Measurements from ENCODE around the gene MADD.
A peak's percentile ranks its signal among the peaks of the same experiment; 100 is the strongest.

The MADD gene

DNA sequence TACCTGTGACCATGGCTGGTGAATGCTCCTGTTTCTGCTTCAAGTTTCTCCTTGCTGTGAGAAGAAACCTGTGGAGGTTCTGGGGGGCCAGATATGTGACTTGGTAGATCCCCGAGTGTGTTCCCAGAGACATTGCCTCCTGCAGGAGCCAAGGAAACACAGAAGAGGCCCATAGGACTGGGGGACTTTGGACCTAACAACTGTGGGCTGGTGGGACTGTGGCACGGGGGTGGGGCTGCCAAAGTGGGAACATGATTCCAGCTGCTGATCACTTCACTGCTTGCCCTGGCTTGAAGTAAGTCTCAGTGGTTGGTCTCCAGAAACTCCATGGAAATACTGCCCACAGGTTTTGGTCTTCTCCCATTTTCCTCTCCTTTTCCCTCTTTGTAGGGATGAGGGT, 16.3 kb upstream of the MADD start:
- no peak for DNase-seq

DNA sequence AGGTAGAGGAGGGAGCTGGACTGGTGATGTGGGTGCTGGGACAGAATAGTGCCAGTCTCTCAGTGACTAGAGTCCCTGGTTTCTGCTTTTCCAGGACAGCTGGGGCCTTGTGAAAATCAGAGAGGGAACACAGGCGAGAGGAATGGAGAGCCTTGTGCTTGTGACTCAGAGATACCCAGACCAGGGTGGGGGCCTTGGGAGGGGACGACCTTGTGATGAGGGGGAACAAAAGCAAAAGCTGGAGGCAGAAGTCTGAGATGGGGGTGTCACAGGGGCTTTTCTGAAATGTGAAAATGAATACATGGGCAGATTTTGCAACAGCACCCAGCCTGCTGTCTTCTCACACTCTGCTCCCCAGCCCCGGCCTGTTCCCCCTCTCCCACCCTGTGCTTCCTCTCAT, 15.5 kb upstream of the MADD start:
- DNase-seq, result no peak

DNA sequence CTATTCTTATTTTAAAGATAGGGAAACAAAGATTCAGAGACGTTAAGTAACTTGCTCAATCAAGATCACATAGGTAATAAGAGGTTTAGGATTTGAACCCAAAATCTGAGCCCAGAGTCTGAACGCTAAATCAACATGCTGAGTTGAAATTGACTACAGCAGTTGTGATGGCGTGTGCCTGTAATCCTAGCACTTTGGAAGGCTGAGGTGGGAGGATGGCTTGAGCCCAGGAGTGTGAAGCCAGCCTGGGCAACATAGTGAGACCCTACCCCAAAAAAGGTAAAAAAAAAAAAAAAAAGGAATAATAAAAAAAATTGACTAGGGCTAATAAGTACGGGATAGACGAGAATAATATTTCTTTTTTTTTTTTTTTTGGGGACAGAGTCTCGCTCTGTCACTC, 13.6 kb upstream of the MADD start:
- DNase-seq, result no peak

DNA sequence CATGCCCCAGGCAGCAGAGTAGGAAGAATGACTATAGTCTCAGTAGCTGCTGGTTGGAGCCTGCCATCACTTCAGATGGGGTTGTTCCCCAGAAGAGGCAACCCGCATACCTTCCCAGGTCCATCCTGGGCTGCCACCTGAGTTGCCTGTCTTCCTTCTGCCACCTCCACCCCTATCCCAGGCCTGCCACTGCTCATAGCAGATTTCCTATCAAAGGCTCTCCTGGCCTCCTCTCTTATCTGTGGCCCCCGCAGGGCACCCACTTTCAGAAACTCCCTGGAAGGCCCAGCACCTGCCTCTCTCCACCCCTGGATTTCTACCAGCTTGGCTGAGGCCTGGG, 12.8 kb upstream of the MADD start:
- no peak for DNase-seq

GRCh38 chr11:47257517-47258316, 12.2 kb upstream of the MADD start, which contains the start of gene NR1H3:
TSS of gene NR1H3 (plus strand) at chr11:47257996. CDS start at chr11:47259217, 1,221 bp downstream.
- no peak for DNase-seq

- no peak for DNase-seq
Measured at GRCh38 chr11:47258317-47258902, 11.5 kb upstream of the MADD start.

- DNase-seq, result no peak
Measured at GRCh38 chr11:47259232-47259977, 10.5 kb upstream of the MADD start.

- no peak for DNase-seq
Measured at GRCh38 chr11:47260366-47260765, 9.6 kb upstream of the MADD start.

GRCh38 chr11:47261291-47261800, 8.6 kb upstream of the MADD start:
- no peak for DNase-seq

- DNase-seq, result no peak
Measured at GRCh38 chr11:47264119-47264518, 5.8 kb upstream of the MADD start.

DNA sequence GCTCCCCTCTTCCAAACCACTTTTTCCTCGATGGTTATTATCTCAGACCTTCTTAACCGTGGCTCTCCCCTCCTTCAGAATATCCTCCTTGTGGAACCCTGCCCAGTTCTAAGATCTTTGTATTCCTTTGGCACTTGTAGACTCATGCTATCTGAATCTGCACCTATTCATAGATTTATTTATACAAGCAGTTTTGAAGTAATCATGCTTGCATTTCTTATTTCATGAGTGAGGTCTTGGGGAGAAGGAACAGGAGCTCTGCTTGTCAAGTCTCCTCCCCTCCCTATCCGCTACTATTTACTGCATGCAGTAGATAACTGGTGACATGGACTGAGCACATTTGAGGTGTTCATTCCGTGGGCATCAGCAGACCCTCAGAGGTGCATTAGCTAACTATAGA, 5.4 kb upstream of the MADD start:
- DNase-seq, result no peak

- DNase-seq, result no peak
Measured at GRCh38 chr11:47267876-47268275, 2.1 kb upstream of the MADD start.

DNA sequence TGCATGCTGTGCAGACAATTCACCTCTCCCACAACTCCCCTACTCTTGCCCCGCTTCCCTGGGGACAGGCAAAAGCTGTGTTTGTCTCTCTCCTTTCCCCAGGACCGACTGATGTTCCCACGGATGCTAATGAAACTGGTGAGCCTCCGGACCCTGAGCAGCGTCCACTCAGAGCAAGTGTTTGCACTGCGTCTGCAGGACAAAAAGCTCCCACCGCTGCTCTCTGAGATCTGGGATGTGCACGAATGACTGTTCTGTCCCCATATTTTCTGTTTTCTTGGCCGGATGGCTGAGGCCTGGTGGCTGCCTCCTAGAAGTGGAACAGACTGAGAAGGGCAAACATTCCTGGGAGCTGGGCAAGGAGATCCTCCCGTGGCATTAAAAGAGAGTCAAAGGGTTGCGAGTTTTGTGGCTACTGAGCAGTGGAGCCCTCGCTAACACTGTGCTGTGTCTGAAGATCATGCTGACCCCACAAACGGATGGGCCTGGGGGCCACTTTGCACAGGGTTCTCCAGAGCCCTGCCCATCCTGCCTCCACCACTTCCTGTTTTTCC, 1.4 kb upstream of the MADD start:
- no peak for DNase-seq

DNA sequence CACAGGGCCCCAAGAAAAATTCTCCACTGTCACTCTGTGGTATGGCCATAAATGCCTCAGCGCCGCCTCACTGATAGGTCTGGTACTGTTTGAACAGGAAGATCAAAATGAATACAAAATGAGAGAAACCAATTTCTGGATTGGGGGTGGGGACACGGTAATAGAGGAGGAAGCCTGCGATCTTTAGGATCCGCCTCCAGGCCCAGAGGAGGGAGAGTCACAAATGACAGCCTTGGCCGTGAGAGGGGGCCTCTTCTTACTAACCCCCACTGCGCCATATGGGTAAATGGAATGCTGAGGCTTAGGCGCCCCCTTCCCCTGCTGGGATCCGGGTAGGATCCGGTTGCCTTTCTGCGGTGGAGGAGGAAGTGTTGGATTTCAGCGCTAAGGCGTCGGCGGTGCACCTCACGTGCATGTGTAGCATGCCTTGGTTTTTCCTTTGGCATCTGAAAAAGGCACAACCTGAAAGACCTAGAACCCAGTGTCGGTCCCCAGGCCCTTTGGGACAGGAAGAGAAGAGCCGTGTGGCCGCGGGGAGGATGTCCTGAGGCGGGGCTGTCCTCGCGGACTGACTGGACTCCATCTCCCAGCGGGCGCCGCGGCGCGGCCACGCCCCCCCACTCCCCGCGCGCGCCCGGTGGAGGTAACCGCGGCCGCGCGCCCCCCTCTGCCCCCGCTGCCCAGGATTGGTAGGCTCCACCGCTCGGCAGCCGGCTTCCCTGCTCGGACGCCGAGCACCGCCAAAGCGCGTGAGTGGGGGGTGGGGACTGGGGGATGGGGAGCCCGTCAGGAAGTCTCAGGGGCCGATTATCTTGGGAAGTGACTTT, 718 bp upstream of the MADD start:
- peak; percentile 68 for DNase-seq

DNA sequence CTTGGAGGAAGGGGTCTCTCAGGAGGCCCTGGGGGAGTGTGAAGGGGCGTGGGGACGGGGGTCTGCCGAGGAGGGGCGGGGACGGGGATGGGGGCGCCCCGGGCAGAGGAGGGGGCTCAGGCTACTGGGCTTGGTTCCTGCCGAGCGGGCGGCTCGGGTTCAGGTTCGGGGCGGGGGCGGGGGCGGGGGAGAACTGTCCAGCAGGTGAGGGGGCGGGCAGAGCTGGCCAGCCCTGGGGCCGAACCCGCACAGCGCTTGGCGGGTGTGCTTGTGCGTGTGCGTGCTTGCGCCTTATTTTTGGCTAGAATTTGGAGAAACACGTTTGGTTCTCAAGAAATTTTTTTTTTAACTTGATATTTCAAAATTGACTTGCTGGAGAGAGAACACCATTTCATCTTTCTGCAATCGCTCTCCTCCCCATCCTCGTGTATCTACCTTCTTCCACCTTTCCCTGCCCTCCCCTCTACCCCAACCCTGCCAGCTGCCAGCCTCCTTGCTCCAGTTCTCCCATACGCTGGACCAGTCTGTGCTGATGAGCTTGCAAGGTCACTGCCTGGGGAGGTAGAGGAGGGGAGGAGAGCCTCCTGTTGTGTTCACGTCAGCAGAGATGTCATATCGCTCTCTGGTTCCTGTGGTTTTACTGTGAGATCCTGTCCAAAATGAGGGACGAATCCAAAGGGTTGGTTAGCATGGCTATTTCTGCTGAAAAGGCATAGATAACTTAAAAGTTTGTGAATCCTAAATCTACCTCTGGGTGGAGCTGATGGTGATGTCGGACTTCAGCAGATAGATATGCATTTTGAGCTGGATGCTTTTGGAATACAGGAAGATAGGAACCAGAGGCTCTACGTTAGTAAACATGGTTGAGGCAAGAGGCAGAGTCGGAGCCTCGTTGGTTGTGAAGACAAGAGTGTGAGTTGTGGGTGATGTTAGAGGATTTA, 668 bp downstream of the MADD start:
- no peak for DNase-seq

DNA sequence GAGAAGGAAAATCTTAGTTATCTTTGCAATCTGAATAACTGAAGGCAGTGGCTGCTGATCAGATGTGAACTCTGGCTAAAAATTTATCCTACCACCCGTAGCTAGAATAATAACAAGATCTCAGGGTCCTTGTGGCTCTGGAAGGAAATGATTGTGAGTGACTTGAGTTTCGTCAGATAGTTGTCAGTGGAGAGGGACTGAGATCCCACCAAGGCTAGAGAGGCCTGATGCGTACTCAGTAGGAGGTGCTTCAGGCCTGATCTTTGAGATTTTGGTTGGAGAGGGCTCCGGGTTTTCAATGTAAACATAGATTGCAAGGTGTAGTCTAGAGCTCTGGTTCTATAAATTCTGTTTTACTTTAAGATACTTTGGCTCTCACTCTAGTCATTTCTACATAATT, 1.4 kb downstream of the MADD start:
- DNase-seq, result no peak

GRCh38 chr11:47271961-47272661, 2.2 kb downstream of the MADD start:
- peak; percentile 16 for DNase-seq

GRCh38 chr11:47272706-47273105, 2.8 kb downstream of the MADD start:
- DNase-seq, result no peak

DNA sequence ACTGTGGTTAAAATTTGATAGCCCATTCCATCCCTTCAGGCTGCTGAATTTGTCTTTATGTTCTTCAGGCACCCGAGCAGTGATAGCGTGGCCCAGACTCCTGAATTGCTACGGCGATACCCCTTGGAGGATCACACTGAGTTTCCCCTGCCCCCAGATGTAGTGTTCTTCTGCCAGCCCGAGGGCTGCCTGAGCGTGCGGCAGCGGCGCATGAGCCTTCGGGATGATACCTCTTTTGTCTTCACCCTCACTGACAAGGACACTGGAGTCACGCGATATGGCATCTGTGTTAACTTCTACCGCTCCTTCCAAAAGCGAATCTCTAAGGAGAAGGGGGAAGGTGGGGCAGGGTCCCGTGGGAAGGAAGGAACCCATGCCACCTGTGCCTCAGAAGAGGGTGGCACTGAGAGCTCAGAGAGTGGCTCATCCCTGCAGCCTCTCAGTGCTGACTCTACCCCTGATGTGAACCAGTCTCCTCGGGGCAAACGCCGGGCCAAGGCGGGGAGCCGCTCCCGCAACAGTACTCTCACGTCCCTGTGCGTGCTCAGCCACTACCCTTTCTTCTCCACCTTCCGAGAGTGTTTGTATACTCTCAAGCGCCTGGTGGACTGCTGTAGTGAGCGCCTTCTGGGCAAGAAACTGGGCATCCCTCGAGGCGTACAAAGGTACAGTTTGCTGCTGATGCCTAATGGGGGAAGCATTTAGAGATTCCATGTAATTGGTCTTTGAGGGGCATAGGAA, 4.7 kb downstream of the MADD start:
- no peak for DNase-seq

- DNase-seq, result no peak
Measured at GRCh38 chr11:47276923-47277322, 7.0 kb downstream of the MADD start.

Measured in NCI-H510A treated with DMSO at 0.1 percent for 48 hours (cell line).